Progenitor cell of endocrine pancreas (in vitro differentiated cells): ENCODE results near the gene RTP5. TPM values are rescaled to one million over a fixed set of nuclear protein-coding genes. Genes with fewer than 3 reads are reported as not detected.

Source experiments
- DNase-seq: peaks from one replicate; pipeline ENCODE4 v3.0.0; 2021; ENCODE audit warnings: low spot score; ENCODE audit not compliant: unreplicated experiment
- H3K27ac Mint-ChIP-seq: 2 replicates; pipeline ENCODE4 v1.8.0; 2021; ENCODE audit warnings: mild to moderate bottlenecking, moderate library complexity, mixed read lengths
- H3K27me3 Mint-ChIP-seq: 2 replicates; pipeline ENCODE4 v1.8.0; 2021; ENCODE audit warnings: mixed read lengths
- H3K36me3 Mint-ChIP-seq: 2 replicates; pipeline ENCODE4 v1.8.0; 2022; ENCODE audit warnings: mixed read lengths; ENCODE audit not compliant: insufficient read depth
- H3K4me1 Mint-ChIP-seq: 2 replicates; pipeline ENCODE4 v1.8.0; 2021; ENCODE audit warnings: low read depth, mixed read lengths
- H3K4me3 Mint-ChIP-seq: 2 replicates; pipeline ENCODE4 v1.8.0; 2021; ENCODE audit warnings: low read depth, mild to moderate bottlenecking, moderate library complexity, mixed read lengths
- H3K9me3 Mint-ChIP-seq: 2 replicates; pipeline ENCODE4 v1.8.0; 2021; ENCODE audit warnings: low read depth, mixed read lengths
- CTCF ChIP-seq: fragments of 200-600 bp; sonication (generic); IDR thresholded peaks from one replicate; pipeline ENCODE4 v1.5.0; 2021; ENCODE audit warnings: antibody characterized with exemption, mild to moderate bottlenecking; ENCODE audit not compliant: unreplicated experiment
- total RNA-seq: library from RNA; stranded (reverse); gene quantifications from 2 replicates; pipeline ENCODE4 v1.2.1, GENCODE V29; 2021

RTP5 gene
- total RNA-seq, 1 donor from 2014 or later = not detected

DNA sequence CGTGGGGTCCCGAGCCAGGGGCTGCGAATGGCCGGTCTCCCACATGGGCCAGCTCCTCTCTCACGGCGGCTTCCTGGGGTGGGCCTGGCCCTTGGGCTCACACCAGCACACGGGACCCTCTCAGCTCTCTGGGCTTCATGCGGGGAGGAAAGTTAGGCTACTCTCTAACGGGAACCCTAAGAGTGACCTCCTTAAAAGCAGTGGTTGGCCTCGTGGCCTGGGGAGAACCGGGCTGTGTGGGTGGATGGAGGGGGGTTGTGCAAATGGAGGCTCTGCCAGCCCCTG lies 25.8 kb downstream of the RTP5 start:
- no peaks in the 10 kb centered on the region for H3K36me3 Mint-ChIP-seq
- H3K9me3 Mint-ChIP-seq = no peaks in the 10 kb centered on the region
- peaks cover 3% of the 10 kb centered on the region for H3K27me3 Mint-ChIP-seq
- H3K4me3 Mint-ChIP-seq = no peak overlapping the region
- DNase-seq = no peak
- peak overlapping the region; percentile 74 for H3K27ac Mint-ChIP-seq
- peaks cover 2% of the 10 kb centered on the region for H3K4me1 Mint-ChIP-seq
- TF ChIP-seq CTCF = no peak

GRCh38 chr2:241895712-241896641 lies 26.4 kb downstream of the RTP5 start:
- H3K4me1 Mint-ChIP-seq = peaks cover 2% of the 10 kb centered on the region
- DNase-seq = no peak
- TF ChIP-seq CTCF = no peak
- no peaks in the 10 kb centered on the region for H3K9me3 Mint-ChIP-seq
- peak overlapping the region; percentile 74 for H3K27ac Mint-ChIP-seq
- peaks cover 3% of the 10 kb centered on the region for H3K27me3 Mint-ChIP-seq
- H3K36me3 Mint-ChIP-seq = no peaks in the 10 kb centered on the region
- H3K4me3 Mint-ChIP-seq = no peak overlapping the region

GRCh38 chr2:241896746-241897201 lies 27.2 kb downstream of the RTP5 start:
- no peaks in the 10 kb centered on the region for H3K9me3 Mint-ChIP-seq
- H3K27me3 Mint-ChIP-seq = peaks cover 7% of the 10 kb centered on the region
- H3K4me3 Mint-ChIP-seq = no peak overlapping the region
- no peak for TF ChIP-seq CTCF
- no peak for DNase-seq
- H3K27ac Mint-ChIP-seq = no peak overlapping the region
- H3K4me1 Mint-ChIP-seq = peaks cover 6% of the 10 kb centered on the region
- H3K36me3 Mint-ChIP-seq = no peaks in the 10 kb centered on the region

- H3K27me3 Mint-ChIP-seq = peaks cover 9% of the 10 kb centered on the region
- no peaks in the 10 kb centered on the region for H3K9me3 Mint-ChIP-seq
- H3K36me3 Mint-ChIP-seq = no peaks in the 10 kb centered on the region
- no peak for TF ChIP-seq CTCF
- no peak for DNase-seq
- no peak overlapping the region for H3K4me3 Mint-ChIP-seq
- peaks cover 8% of the 10 kb centered on the region for H3K4me1 Mint-ChIP-seq
- peak overlapping the region; percentile 35 for H3K27ac Mint-ChIP-seq
These were observed 27.8 kb downstream of the RTP5 start for GRCh38 chr2:241897231-241897916.

DNA sequence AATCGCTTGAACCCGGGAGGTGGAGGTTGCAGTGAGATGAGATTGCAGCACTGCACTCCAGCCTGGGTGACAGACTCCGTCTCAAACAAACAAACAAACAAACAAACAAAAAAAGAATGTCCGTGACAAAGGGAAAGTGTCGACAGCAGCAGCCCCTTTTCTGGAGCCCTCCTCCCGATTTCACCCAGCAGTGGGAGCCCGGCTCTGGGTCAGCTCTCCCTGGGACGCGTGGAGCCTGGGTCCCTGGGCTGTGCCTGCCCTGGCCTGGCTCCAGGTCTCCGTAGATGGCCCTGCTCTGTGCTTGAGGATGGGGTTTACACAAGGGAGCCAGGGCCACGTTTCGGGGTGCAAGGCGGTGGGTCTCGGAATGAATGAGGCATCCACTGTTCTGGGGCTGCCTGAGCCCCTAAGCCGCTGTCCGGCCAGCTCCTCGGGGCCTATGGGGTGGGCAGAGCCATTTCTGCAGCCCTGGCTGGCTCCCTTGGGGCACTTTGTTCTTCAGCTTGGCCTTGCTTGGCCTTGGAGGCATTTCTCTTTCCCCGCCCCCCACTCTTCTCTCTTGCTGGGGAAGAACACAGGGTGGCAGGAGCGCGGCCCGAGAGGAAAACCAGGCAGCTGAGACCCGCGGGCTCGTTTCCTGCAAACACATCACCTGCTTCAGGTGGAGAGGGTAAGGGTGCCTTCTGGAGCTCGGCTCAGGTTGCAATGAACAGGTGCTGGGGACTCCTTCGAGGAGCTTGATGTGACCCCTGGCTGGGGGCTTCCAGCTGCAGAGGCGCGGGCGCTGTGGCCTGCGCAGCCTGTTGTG lies 29.1 kb downstream of the RTP5 start:
- Mint-ChIP-seq H3K27ac (no peak overlapping the region), H3K4me1 (peaks cover 8% of the 10 kb centered on the region), H3K9me3 (no peaks in the 10 kb centered on the region), H3K27me3 (peaks cover 9% of the 10 kb centered on the region), H3K4me3 (no peak overlapping the region), H3K36me3 (no peaks in the 10 kb centered on the region)
- no peak for TF ChIP-seq CTCF
- DNase-seq = no peak
